GM12873 (cell line): ENCODE results near the gene TMEM18.

ENCODE experiments used
- CTCF ChIP-seq: IDR thresholded peaks from 2 replicates; pipeline ENCODE4 v1.5.1; 2012; ENCODE audit warnings: low read depth, mild to moderate bottlenecking, moderate library complexity, low read length, control low read depth; ENCODE audit not compliant: insufficient read depth; ENCODE audit errors: missing control alignments

The TMEM18 gene

GRCh38 chr2:677056-677958 is at the start of gene TMEM18:
TSS of gene TMEM18 (minus strand) at chr2:677406. CDS start at chr2:677345, 61 bp downstream.
- TF ChIP-seq CTCF, result peak; percentile 39

- no peak for TF ChIP-seq CTCF
Measured at GRCh38 chr2:726169-726568, 49.0 kb upstream of the TMEM18 start.

- TF ChIP-seq CTCF, result no peak
Measured at GRCh38 chr2:725468-725867, 48.3 kb upstream of the TMEM18 start.

GRCh38 chr2:723761-724160 is 46.6 kb upstream of the TMEM18 start:
- TF ChIP-seq CTCF, result no peak

- TF ChIP-seq CTCF, result no peak
Measured at GRCh38 chr2:720842-721241, 43.6 kb upstream of the TMEM18 start.

GRCh38 chr2:719734-720133 is 42.5 kb upstream of the TMEM18 start:
- TF ChIP-seq CTCF, result no peak

- no peak for TF ChIP-seq CTCF
Measured at GRCh38 chr2:719191-719590, 42.0 kb upstream of the TMEM18 start.
